Glutamatergic neuron (in vitro differentiated cells): ENCODE data around the gene GCDH. TPM values are rescaled to one million over a fixed set of nuclear protein-coding genes. Genes with fewer than 3 reads are reported as not detected.

Source experiments
- DNase-seq: peaks from one replicate; pipeline ENCODE4 v3.0.0; 2022
- H3K27ac Mint-ChIP-seq: one replicate; pipeline ENCODE4 v1.8.0; 2020; ENCODE audit warnings: mild to moderate bottlenecking, mixed read lengths, inconsistent platforms; ENCODE audit not compliant: unreplicated experiment
- H3K27me3 Mint-ChIP-seq: one replicate; pipeline ENCODE4 v1.8.0; 2020; ENCODE audit warnings: mild to moderate bottlenecking, moderate library complexity, mixed read lengths, inconsistent platforms; ENCODE audit not compliant: unreplicated experiment
- H3K36me3 Mint-ChIP-seq: one replicate; pipeline ENCODE4 v1.8.0; 2020; ENCODE audit warnings: mild to moderate bottlenecking, mixed read lengths, inconsistent platforms; ENCODE audit not compliant: unreplicated experiment
- H3K4me1 Mint-ChIP-seq: one replicate; pipeline ENCODE4 v1.8.0; 2020; ENCODE audit warnings: mild to moderate bottlenecking, low read depth, mixed read lengths, inconsistent platforms; ENCODE audit not compliant: unreplicated experiment
- H3K4me3 Mint-ChIP-seq: one replicate; pipeline ENCODE4 v1.8.0; 2020; ENCODE audit warnings: mild to moderate bottlenecking, mixed read lengths, inconsistent platforms; ENCODE audit not compliant: unreplicated experiment
- H3K9me3 Mint-ChIP-seq: one replicate; pipeline ENCODE4 v1.8.0; 2020; ENCODE audit warnings: mild to moderate bottlenecking, moderate library complexity, mixed read lengths, inconsistent platforms; ENCODE audit not compliant: unreplicated experiment
- CTCF ChIP-seq: fragments of 200-600 bp; sonication (generic); IDR thresholded peaks from one replicate; pipeline ENCODE4 v1.5.0; 2021; ENCODE audit not compliant: partially characterized antibody, unreplicated experiment
- total RNA-seq: library from RNA; stranded (reverse); fragmentation: NEBNext Ultra II Directional; extraction: Animal tissue kit (Norgen Biotek cat#: 25700); gene quantifications from one replicate; pipeline ENCODE4 v1.2.1, GENCODE V29; 2021; ENCODE audit not compliant: unreplicated experiment

GCDH gene
- total RNA-seq, 1 donor from 2014 or later: 34.2 TPM

- no peaks in the 10 kb centered on the region for H3K36me3 Mint-ChIP-seq
- TF ChIP-seq CTCF: peak; percentile 99
- peaks cover 9% of the 10 kb centered on the region for H3K9me3 Mint-ChIP-seq
- peak; percentile 97 for DNase-seq
- H3K4me1 Mint-ChIP-seq: peaks cover 16% of the 10 kb centered on the region
- H3K27ac Mint-ChIP-seq: no peak overlapping the region
- peak overlapping the region; percentile 46 for H3K4me3 Mint-ChIP-seq
- peaks cover 5% of the 10 kb centered on the region for H3K27me3 Mint-ChIP-seq
Measured at GRCh38 chr19:12847159-12848139, 43.5 kb upstream of the GCDH start.

GRCh38 chr19:12856653-12857052 lies 34.3 kb upstream of the GCDH start:
- peaks cover 4% of the 10 kb centered on the region for H3K9me3 Mint-ChIP-seq
- no peak for TF ChIP-seq CTCF
- peaks cover 20% of the 10 kb centered on the region for H3K36me3 Mint-ChIP-seq
- no peak for DNase-seq
- H3K4me1 Mint-ChIP-seq: no peaks in the 10 kb centered on the region
- no peak overlapping the region for H3K4me3 Mint-ChIP-seq
- peaks cover 4% of the 10 kb centered on the region for H3K27me3 Mint-ChIP-seq
- H3K27ac Mint-ChIP-seq: no peak overlapping the region

- peaks cover 4% of the 10 kb centered on the region for H3K27me3 Mint-ChIP-seq
- H3K4me1 Mint-ChIP-seq: no peaks in the 10 kb centered on the region
- DNase-seq: no peak
- TF ChIP-seq CTCF: no peak
- no peak overlapping the region for H3K4me3 Mint-ChIP-seq
- H3K9me3 Mint-ChIP-seq: peaks cover 4% of the 10 kb centered on the region
- H3K36me3 Mint-ChIP-seq: peaks cover 20% of the 10 kb centered on the region
- H3K27ac Mint-ChIP-seq: no peak overlapping the region
Measured at GRCh38 chr19:12858041-12858928, 32.7 kb upstream of the GCDH start.

DNA sequence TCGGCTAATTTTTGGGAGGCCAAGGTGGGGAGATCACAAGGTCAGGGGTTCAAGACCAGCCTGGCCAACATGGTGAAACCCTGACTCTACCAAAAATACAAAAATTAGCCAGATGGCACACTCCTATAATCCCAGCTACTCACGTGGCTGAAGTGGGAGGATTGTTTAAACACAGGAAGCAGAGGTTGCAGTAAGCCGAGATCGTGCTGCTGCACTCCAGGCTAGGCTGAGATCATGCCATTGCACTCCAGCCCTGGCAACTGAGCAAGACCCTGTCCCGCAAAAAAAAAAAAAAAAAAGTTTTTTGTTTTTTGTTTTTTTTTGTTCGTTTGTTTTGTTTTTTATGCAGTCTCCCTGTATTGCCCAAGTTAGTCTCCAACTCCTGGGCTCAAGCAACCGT lies 31.4 kb upstream of the GCDH start:
- Mint-ChIP-seq H3K9me3 (peaks cover 4% of the 10 kb centered on the region), H3K27me3 (peaks cover 4% of the 10 kb centered on the region)
- TF ChIP-seq CTCF: no peak

More for the DNA sequence above, 31.4 kb upstream of the GCDH start:
- H3K4me1 Mint-ChIP-seq: no peaks in the 10 kb centered on the region
- H3K36me3 Mint-ChIP-seq: peaks cover 19% of the 10 kb centered on the region
- DNase-seq: no peak
- no peak overlapping the region for H3K4me3 Mint-ChIP-seq
- no peak overlapping the region for H3K27ac Mint-ChIP-seq
